GM21390 (cell line): ENCODE measurements around the gene C5AR1.
"Not testable (repeated sequence)": the region's sequence is repeated elsewhere in the genome, so short reads cannot be mapped to it uniquely, and the experiment has no call there.

Experiments used
- ATAC-seq: cut with Tn5 transposase; IDR thresholded peaks from one replicate; pipeline ENCODE4 v1.9.1; 2021; ENCODE audit not compliant: unreplicated experiment

The C5AR1 gene

GRCh38 chr19:47309608-47310007 is at the start of gene C5AR1:
Gene C5AR1 (plus strand): TSS chr19:47309861. CDS start chr19:47309896, 35 bp downstream.
- no peak for ATAC-seq

DNA sequence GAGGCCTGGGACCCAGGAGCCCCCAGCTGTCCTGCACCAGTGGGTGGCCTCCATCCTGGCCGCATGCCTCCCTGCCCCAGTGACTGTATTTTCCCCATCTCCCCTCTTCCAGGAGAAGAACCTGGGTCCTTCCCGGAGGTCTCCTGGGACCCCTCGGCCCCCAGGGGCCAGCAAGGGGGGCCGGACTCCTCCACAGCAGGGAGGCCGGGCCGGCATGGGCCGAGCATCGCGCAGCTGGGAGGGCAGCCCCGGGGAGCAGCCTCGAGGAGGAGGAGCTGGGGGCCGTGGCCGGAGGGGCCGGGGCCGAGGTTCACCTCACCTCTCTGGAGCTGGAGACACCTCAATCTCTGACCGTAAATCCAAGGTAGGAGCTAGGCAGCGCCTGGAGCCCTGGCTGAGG is 49.2 kb upstream of the C5AR1 start:
- no peak for ATAC-seq

DNA sequence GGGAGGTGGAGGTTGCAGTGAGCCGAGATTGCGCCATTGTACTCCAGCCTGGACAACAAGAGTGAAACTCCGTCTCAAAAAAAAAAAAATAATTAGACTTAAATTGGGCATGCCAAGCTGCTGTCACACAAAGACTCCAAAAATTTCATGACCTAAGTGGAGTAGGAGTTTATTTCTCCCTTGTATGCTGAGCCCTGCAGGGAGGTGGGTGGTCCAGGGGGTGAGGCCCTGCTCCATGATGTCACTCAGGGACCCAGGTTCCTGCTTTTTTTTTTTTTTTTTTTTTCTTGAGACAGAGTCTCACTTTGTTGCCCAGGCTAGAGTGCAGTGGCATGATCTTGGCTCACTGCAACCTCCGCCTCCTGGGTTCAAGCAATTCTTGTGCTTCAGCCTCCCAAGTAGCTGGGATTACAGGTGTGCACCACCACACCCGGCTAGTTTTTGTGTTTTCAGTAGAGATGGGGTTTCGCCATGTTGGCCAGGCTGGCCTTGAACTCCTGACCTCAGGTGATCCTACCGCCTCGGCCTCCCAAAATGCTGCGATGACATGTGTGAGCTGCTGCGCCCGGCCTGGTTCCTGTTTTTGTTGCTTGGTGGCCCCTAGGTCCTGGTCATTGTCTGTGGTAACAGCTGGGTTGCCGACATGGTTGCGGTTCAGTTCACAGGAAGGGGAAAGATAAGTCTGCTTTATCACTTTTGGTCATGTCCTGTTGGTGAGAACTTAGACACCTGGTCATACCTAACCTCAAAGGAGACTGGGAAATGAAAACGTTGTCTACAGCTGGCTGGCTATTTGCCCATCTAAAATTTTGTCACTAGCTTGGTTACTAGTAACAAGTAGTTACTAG is 47.5 kb upstream of the C5AR1 start:
- ATAC-seq: peak; percentile 65

DNA sequence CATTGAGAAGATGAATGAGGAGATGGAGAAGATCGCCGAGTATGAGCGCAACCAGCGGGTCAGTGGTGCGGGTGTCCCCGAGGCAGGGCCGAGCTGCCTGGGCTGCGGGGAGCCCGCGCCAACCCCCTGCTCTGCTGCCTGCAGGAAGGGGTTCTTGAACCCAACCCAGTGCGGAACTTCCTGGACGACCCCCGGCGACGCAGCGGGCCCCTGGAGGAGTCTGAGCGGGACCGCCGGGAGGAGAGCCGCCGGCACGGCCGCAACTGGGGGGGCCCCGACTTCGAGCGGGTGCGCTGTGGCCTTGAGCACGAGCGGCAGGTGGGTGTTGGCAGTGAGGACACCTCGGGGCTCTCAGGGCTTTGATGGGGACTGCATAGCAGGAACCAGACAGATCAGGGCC is 45.0 kb upstream of the C5AR1 start:
- ATAC-seq: no peak

GRCh38 chr19:47266401-47266941 is 43.2 kb upstream of the C5AR1 start:
- ATAC-seq: no peak

GRCh38 chr19:47267350-47267759 is 42.3 kb upstream of the C5AR1 start:
- no peak for ATAC-seq

GRCh38 chr19:47268028-47268427 is 41.6 kb upstream of the C5AR1 start:
- ATAC-seq: no peak

- no peak for ATAC-seq
Observed at GRCh38 chr19:47269596-47269995, 40.1 kb upstream of the C5AR1 start.

GRCh38 chr19:47270408-47270807 is 39.3 kb upstream of the C5AR1 start:
- no peak for ATAC-seq

DNA sequence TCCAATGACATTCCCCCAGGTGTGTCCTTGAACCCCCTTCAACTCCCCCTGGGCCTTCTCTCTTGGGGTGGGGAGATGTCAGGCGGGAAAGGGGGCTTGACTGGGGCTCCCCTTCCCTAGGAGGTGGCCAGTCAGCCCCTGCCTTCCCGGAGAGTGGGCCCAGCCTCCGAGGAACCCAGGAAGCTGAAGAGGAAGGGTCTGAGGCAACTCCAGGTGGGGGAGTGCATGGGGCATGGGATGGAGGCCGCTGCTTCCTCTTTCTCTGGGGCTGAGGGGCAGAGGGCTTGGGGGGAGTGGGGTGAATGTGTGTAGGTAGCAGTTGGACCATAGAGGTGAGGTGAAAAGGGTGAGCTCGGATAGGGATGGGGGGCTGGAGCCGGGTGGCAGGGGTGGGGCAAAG is 37.7 kb upstream of the C5AR1 start:
- no peak for ATAC-seq

- no peak for ATAC-seq
Observed at GRCh38 chr19:47272448-47273312, 37.0 kb upstream of the C5AR1 start.

GRCh38 chr19:47273313-47274070 is 36.2 kb upstream of the C5AR1 start:
- peak; percentile 65 for ATAC-seq

GRCh38 chr19:47274071-47274890 is 35.4 kb upstream of the C5AR1 start, which contains the start of gene INAFM1:
Gene INAFM1 (plus strand): TSS chr19:47274885. CDS start chr19:47274920, 35 bp downstream.
- ATAC-seq: peak; percentile 49

- no peak for ATAC-seq
Observed at GRCh38 chr19:47274891-47275761, 34.5 kb upstream of the C5AR1 start.

- ATAC-seq: no peak
Observed at GRCh38 chr19:47275791-47276461, 33.7 kb upstream of the C5AR1 start.

- not testable (repeated sequence) for ATAC-seq
Observed at GRCh38 chr19:47276513-47276912, 33.1 kb upstream of the C5AR1 start.

- ATAC-seq: no peak
Observed at GRCh38 chr19:47280183-47280797, 29.4 kb upstream of the C5AR1 start.
